Kidney tubule cell (primary cell): ENCODE results near the gene SHC4.
"Not testable (repeated sequence)": the region's sequence is repeated elsewhere in the genome, so short reads cannot be mapped to it uniquely, and the experiment has no call there.

Experiments used
- DNase-seq: peaks from one replicate; pipeline ENCODE4 v3.0.0-alpha.2; 2018; ENCODE audit warnings: low spot score

Gene SHC4, protein sequence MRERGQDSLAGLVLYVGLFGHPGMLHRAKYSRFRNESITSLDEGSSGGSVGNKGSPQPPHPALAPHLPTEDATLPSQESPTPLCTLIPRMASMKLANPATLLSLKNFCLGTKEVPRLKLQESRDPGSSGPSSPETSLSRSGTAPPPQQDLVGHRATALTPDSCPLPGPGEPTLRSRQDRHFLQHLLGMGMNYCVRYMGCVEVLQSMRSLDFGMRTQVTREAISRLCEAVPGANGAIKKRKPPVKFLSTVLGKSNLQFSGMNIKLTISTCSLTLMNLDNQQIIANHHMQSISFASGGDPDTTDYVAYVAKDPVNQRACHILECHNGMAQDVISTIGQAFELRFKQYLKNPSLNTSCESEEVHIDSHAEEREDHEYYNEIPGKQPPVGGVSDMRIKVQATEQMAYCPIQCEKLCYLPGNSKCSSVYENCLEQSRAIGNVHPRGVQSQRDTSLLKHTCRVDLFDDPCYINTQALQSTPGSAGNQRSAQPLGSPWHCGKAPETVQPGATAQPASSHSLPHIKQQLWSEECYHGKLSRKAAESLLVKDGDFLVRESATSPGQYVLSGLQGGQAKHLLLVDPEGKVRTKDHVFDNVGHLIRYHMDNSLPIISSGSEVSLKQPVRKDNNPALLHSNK

DNA sequence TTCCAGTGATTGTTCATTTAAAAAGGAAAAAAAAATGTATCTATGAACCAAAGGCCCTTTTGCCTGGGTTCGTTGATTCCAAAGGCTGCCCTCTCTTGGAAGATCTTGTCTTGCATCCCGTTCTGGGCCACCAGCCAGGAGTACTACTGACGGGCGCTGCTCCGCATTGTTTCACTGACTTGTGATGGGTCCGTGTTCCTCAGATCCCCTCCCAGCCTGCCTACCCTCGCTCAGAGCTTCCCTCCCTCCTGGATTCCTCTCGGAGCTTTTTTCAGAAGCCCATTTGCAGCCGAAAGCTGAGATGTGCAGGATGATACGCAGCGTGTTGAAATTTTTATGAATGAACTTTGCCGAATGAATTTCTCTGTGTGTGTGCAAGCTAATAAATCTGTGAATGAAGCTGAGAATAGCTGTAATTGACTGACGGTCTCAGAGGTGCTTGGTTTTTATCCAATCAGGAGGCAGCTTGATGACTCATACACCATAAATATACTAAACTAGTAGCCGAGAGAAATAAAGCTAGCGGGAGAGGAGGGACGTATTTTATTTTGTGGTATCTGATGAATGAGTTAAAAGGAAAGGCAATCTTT is at the start of gene SHC4:
Gene SHC4, minus strand, starts transcription at position 396 of the 590 bp plus-strand sequence. CDS start 904 bp downstream, outside the sequence.
- peak; percentile 84 for DNase-seq

DNA sequence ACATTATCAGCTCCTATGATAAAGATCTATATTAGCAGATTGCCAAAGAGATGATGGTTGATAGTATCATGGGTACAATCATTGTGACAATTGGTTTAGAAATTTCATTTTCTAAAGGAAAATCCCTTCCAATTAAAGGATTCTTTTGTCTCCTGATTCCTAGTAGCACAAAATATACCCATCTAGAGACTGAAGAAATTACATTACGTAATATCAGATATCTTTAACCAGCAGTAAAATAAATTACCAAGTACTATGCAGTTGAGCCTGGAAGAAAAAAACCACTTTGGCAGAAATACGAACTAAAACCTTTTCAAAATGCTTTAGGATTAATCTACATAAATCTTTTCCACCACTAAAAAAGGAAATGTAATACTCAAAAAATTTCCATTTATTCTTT is 35.6 kb upstream of the SHC4 start:
- no peak for DNase-seq

- no peak for DNase-seq
These were observed 32.6 kb upstream of the SHC4 start for GRCh38 chr15:48996276-48996675.

DNA sequence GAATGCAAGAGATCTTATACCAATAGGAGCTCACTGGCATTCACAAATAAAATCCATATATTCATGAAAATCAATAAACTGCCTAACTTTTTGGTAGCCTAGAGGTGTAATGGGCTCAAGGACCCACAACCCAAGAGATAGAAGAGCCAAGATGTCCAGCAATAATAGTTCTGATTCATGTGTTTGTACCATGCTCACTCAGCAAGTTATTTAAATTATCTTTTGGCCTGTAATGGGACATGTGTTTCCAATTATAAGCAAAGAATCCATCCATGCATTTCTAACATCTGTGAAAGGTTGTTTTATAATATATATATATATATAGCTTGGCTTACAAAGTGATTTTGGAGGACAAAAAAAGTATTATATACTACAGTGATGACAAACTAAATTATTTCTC is 29.7 kb upstream of the SHC4 start:
- no peak for DNase-seq

GRCh38 chr15:48992545-48992944 is 28.8 kb upstream of the SHC4 start:
- no peak for DNase-seq

DNA sequence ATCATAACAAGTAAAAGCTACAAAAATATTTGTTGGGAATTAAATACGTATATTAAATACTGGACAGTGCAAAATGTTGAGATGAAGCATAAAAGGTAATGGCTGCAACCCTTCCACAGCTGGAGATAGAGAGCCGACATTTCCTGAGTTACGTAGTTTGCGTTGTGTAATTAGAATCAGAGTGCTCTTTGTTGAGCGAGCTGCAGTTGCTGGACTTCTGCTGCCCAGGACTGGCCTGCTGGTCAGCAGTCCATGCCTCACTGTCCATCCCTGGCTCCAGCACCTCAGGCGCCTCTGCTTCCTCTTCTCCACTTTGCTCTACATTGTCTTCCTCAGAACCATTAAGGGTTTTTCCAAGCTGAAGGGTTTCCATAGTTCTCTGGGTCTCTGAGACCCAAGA is 28.4 kb upstream of the SHC4 start:
- DNase-seq: no peak

DNA sequence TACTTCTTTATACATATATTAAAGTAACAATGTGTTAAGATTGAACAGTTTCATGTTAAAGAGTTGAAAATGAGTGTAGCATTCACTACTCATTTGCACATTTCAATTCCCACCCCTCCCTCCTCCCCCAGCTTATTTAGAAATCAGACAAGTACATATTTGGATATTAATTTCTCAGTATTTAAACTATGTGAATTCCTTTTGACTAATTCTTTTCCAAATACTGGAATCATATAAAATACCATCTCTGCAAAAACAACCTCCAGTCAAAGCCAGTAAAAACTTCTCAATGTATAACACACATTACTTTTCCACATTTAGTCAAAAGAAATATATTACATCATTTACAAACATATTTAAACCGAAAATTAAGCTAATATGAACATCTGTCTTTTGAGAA is 25.5 kb upstream of the SHC4 start:
- no peak for DNase-seq

- no peak for DNase-seq
These were observed 23.4 kb upstream of the SHC4 start for GRCh38 chr15:48987142-48987541.

DNA sequence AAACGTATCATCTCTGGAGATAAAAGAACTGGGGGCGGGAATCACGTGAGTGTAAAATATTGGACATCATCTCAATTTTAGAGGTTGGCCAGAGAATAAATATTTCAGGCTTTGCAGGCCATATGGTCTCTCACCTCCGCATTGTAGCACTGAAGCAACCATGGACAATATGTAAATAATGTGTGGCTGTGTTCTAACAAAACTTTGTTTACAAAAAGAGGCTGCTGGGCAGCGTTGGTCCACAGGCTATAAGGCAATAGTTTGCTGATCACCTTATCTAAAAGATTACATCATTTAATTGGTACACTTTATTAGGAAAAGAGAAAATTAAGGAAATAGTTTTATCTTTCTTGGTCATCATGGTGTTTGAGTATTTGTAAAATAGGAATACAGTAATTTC is 22.5 kb upstream of the SHC4 start:
- DNase-seq: no peak

DNA sequence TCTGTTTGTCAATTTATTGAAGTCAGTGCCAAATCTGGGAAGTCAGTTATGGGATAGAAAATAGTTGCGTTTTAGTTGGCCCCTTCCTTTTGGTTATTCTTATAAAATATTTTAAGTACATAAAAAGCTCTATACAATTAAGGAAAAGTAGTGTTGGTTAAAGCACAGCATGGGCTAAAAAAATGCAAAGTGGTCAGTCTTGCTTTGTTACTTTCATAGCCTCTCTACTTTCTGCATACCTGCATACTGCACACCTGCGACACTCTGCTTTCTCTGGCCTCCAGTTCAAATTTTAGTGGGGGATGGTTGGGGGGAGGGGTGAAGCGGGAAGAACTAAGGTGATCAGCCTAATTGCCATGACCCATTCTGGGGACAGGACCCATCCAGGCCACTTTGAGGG is 21.8 kb upstream of the SHC4 start:
- no peak for DNase-seq

GRCh38 chr15:48984811-48985352 is 21.2 kb upstream of the SHC4 start:
- no peak for DNase-seq

GRCh38 chr15:48984021-48984710 is 20.4 kb upstream of the SHC4 start:
- DNase-seq: no peak

- DNase-seq: no peak
These were observed 19.6 kb upstream of the SHC4 start for GRCh38 chr15:48983300-48983699.

DNA sequence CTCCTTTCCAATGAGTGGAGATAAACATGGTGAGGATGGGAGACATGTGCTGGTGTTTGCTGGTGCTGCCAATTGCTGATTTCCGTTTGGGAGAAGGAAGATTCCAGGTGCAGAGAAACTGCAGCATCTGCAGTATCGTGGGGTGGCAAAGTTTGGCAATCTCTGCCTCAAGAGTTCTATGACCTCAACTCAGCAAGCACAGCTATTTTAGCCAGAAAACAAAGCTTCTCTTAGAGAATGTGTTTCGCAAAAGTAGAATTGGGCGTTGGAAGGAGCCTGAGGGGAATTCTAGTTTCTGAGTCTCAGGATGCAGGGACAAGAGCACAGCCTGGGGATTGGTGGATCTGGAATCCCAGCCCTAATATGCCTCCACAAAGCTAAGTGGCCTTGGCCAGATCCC is 18.2 kb upstream of the SHC4 start:
- DNase-seq: no peak

GRCh38 chr15:48978638-48979037 is 14.9 kb upstream of the SHC4 start:
- DNase-seq: no peak

DNA sequence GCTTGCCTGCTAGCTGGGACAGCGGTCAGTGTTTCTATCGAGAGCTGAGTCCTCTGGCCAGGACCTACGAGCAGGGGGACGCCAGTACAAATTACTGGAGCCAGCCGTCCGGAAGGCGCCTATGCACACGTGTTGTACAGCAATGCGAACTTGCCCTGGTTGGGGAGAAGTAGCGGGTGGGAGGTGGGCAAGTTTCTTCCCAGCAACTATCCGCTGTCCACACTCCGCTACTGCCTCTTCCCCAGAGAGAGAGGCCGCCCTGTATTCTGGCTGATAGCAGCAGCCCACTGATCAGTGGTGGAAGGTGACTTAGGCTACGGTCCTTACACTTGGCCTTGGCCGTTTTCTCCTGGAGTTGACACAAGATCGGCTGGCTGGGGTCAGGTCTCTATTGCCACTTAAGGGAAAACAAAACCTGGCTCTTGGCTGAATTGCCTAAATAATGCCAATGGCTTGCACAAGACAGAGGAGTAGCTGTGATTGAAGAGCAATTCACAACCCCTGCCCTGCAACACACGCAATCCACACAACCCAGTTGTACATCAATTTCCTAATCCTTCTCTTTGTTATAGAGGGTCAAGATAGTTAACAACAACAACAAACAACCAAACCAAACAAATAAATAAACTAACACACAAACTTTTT is 12.8 kb upstream of the SHC4 start:
- no peak for DNase-seq

- peak; percentile 84 for DNase-seq
These were observed 12.0 kb upstream of the SHC4 start for GRCh38 chr15:48975472-48976419.

- no peak for DNase-seq
These were observed 11.2 kb upstream of the SHC4 start for GRCh38 chr15:48974882-48975281.

DNA sequence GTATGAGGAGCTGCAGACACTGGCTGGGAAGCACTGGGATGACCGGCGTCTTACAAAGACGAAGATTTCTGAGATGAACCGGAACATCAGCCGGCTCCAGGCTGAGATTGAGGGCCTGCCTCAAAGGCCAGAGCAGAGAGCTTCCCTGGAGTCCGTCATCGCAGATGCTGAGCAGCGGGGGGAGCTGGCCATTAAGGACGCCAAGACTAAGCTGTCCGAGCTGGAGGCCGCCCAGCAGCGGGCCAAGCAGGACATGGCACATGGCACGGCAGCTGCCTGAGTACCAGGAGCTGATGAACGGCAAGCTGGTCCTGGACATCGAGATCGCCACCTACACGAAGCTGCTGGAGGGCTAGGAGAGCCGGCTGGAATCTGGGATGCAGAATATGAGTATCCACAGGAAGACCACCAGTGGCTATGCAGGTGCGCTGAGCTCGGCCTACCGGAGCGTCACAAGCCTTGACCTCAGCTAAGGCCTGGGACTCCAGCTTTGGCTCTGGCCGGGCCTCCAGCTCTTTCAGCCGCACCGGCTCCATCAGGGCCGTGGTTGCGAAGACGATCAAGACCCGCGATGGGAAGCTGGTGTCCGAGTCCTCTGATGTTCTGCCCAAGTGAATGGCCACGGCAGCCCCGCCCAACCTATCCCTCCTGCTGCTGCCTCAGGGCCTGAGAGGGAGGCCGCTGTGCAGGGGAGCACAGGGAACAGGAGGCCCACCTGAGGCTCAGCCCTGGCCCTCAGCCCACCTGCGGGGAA is 9.2 kb upstream of the SHC4 start:
- DNase-seq: no peak

GRCh38 chr15:48970926-48971325 is 7.2 kb upstream of the SHC4 start:
- not testable (repeated sequence) for DNase-seq
